Suprapubic skin (tissue), 4 donors: ENCODE results near the gene SEL1L3. TPM values are rescaled to one million over a fixed set of nuclear protein-coding genes. Genes with fewer than 3 reads are reported as not detected.

Source experiments
- DNase-seq, 2 donors: peaks; one replicate each; pipeline ENCODE4 v3.0.0-alpha.2; 2019; ENCODE audit warnings: low spot score in 2 of 2
- H3K27ac ChIP-seq: fragments of 200-600 bp; sonication (generic); one replicate; pipeline ENCODE4 v1.5.1; 2019
- H3K27me3 ChIP-seq: fragments of 200-600 bp; sonication (generic); one replicate; pipeline ENCODE4 v1.5.1; 2019
- H3K36me3 ChIP-seq: fragments of 200-600 bp; sonication (generic); one replicate; pipeline ENCODE4 v1.5.1; 2019
- H3K4me1 ChIP-seq: fragments of 200-600 bp; sonication (generic); one replicate; pipeline ENCODE4 v1.5.1; 2019
- H3K4me3 ChIP-seq: fragments of 200-600 bp; sonication (generic); one replicate; pipeline ENCODE4 v1.5.1; 2019; ENCODE audit warnings: mild to moderate bottlenecking
- H3K9me3 ChIP-seq: fragments of 200-600 bp; sonication (generic); one replicate; pipeline ENCODE4 v1.5.1; 2019
- CTCF ChIP-seq, 2 donors: fragments of 200-600 bp in 1 of 2; fragments of 450-650 bp in 1 of 2; sonication (generic) in 1 of 2; IDR thresholded peaks; one replicate each; pipeline ENCODE4 v1.5.1; 2016 to 2019; ENCODE audit warnings: antibody characterized with exemption in 2 of 2, mild to moderate bottlenecking in 1 of 2, moderate library complexity in 1 of 2
- EP300 ChIP-seq: sonication (generic); formaldehyde crosslinking; IDR thresholded peaks from one replicate; pipeline ENCODE4 v1.6.1; 2017; ENCODE audit warnings: antibody characterized with exemption
- POLR2A ChIP-seq, 2 donors: fragments of 450-650 bp; IDR thresholded peaks; one replicate each; pipeline ENCODE4 v1.6.1; 2017; ENCODE audit warnings: antibody characterized with exemption in 2 of 2, mild to moderate bottlenecking in 2 of 2, moderate library complexity in 2 of 2
- POLR2AphosphoS5 ChIP-seq, 3 donors: sonication (generic); formaldehyde crosslinking; IDR thresholded peaks; one replicate each; pipeline ENCODE4 v1.6.1; 2017; ENCODE audit warnings: antibody characterized with exemption in 3 of 3
- WGBS: methylation state at CpG from one replicate; pipeline ENCODE4 v1.1.5; 2018; 5-methylcytosine and 5-hydroxymethylcytosine counted together
- total RNA-seq, 4 donors: library from RNA; depleted of rRNA; stranded (reverse); fragments of >200 nt; gene quantifications; one replicate each; pipeline ENCODE4 v1.1.0, GENCODE V29; 2016

The SEL1L3 gene
- total RNA-seq, 4 donors from 2014 or later = 5.5 to 16.0 (median 12.3) TPM

- Histone ChIP-seq H3K4me3 (no peak overlapping the region), H3K27me3 (no peaks in the 10 kb centered on the region), H3K36me3 (no peaks in the 10 kb centered on the region), H3K4me1 (no peaks in the 10 kb centered on the region), H3K27ac (no peak overlapping the region), H3K9me3 (no peaks in the 10 kb centered on the region)
- no peak for DNase-seq
- 85% methylated on average over 9 of the region's 9 CpGs for WGBS
- no peak for TF ChIP-seq POLR2A (IDR thresholded peaks at IDR 0.05)
- TF ChIP-seq EP300 = no peak
- no peak for TF ChIP-seq CTCF (IDR thresholded peaks at IDR 0.05)
- no peak for TF ChIP-seq POLR2AphosphoS5 (IDR thresholded peaks at IDR 0.05)
Observed at GRCh38 chr4:25727711-25728493, 134.9 kb downstream of the SEL1L3 start.

- no peaks in the 10 kb centered on the region for H3K36me3 ChIP-seq
- 86% methylated on average over 7 of the region's 7 CpGs for WGBS
- H3K4me3 ChIP-seq = no peak overlapping the region
- no peak for TF ChIP-seq POLR2AphosphoS5 (IDR thresholded peaks at IDR 0.05)
- TF ChIP-seq EP300 = no peak
- TF ChIP-seq CTCF (IDR thresholded peaks at IDR 0.05) = no peak
- no peak for TF ChIP-seq POLR2A (IDR thresholded peaks at IDR 0.05)
- no peak overlapping the region for H3K27ac ChIP-seq
- H3K4me1 ChIP-seq = no peaks in the 10 kb centered on the region
- DNase-seq = no peak
- H3K9me3 ChIP-seq = no peaks in the 10 kb centered on the region
- no peaks in the 10 kb centered on the region for H3K27me3 ChIP-seq
Observed at GRCh38 chr4:25725870-25726269, 136.9 kb downstream of the SEL1L3 start.

GRCh38 chr4:25723409-25723808, 139.4 kb downstream of the SEL1L3 start:
- H3K4me3 ChIP-seq = no peak overlapping the region
- no peak overlapping the region for H3K27ac ChIP-seq
- H3K9me3 ChIP-seq = no peaks in the 10 kb centered on the region
- WGBS = 100% methylated on average over 1 of the region's 1 CpG
- H3K4me1 ChIP-seq = no peaks in the 10 kb centered on the region
- H3K27me3 ChIP-seq = no peaks in the 10 kb centered on the region
- no peak for TF ChIP-seq CTCF (IDR thresholded peaks at IDR 0.05)
- no peak for TF ChIP-seq POLR2A (IDR thresholded peaks at IDR 0.05)
- no peak for TF ChIP-seq POLR2AphosphoS5 (IDR thresholded peaks at IDR 0.05)
- no peak for TF ChIP-seq EP300
- no peaks in the 10 kb centered on the region for H3K36me3 ChIP-seq
- DNase-seq = no peak

- DNase-seq = no peak
- no peaks in the 10 kb centered on the region for H3K27me3 ChIP-seq
- no peak overlapping the region for H3K4me3 ChIP-seq
- no peaks in the 10 kb centered on the region for H3K4me1 ChIP-seq
- H3K36me3 ChIP-seq = no peaks in the 10 kb centered on the region
- no peak overlapping the region for H3K27ac ChIP-seq
- WGBS = 50% methylated on average over 3 of the region's 3 CpGs
- no peak for TF ChIP-seq POLR2A (IDR thresholded peaks at IDR 0.05)
- TF ChIP-seq CTCF (IDR thresholded peaks at IDR 0.05) = no peak
- no peak for TF ChIP-seq EP300
- TF ChIP-seq POLR2AphosphoS5 (IDR thresholded peaks at IDR 0.05) = no peak
- H3K9me3 ChIP-seq = no peaks in the 10 kb centered on the region
Observed at GRCh38 chr4:25722964-25723363, 139.8 kb downstream of the SEL1L3 start.

- Histone ChIP-seq H3K27me3 (no peaks in the 10 kb centered on the region), H3K9me3 (peaks cover 3% of the 10 kb centered on the region), H3K4me1 (no peaks in the 10 kb centered on the region), H3K36me3 (no peaks in the 10 kb centered on the region), H3K4me3 (no peak overlapping the region), H3K27ac (no peak overlapping the region)
- WGBS = 82% methylated on average over 4 of the region's 4 CpGs
- TF ChIP-seq POLR2A (IDR thresholded peaks at IDR 0.05) (no peak), EP300 (no peak), POLR2AphosphoS5 (IDR thresholded peaks at IDR 0.05) (no peak), CTCF (IDR thresholded peaks at IDR 0.05) (no peak)
- DNase-seq = no peak
Observed at GRCh38 chr4:25713812-25714211, 149.0 kb downstream of the SEL1L3 start.
